Tongue (tissue), 3 donors: Measurements from ENCODE around the gene KIF18B. TPM values are rescaled to one million over a fixed set of nuclear protein-coding genes. Genes with fewer than 3 reads are reported as not detected.

Experiments
- DNase-seq: peaks from one replicate; pipeline ENCODE4 v3.0.0-alpha.2; 2015
- small RNA-seq: library from RNA; depleted of rRNA; stranded (forward); fragments of <200 nt; gene quantifications from one replicate; pipeline ENCODE3, GENCODE V24; 2014; ENCODE audit warnings: low replicate concordance
- total RNA-seq: library from RNA; depleted of rRNA; stranded (reverse); fragments of >200 nt; gene quantifications from one replicate; pipeline ENCODE4 v1.2.3, GENCODE V29; 2014

The KIF18B gene
- total RNA-seq, 1 donor from 2014 or later: 3.6 TPM

GRCh38 chr17:44875761-44876160, 71.8 kb downstream of the KIF18B start:
- DNase-seq: no peak

Small RNA genes lying within 50 kb of the gene (small RNA-seq; reads per million reads assigned to genes)
- not detected for gene AC015936.2
- not detected for gene CCDC103
- gene MIR6783: not detected
- not detected for gene RN7SL405P

Other genes with a start within 250 kb of the KIF18B start
- gene DBF4B, start 239.1 kb downstream of the KIF18B start, total RNA-seq: 5.3 TPM
- 0.72 TPM for gene ADAM11, start 188.8 kb downstream of the KIF18B start, total RNA-seq
- 29.1 TPM for gene GJC1, start 117.5 kb downstream of the KIF18B start, total RNA-seq
- gene HIGD1B, start 99.9 kb downstream of the KIF18B start, total RNA-seq: 3.9 TPM
- gene EFTUD2, start 48.3 kb downstream of the KIF18B start, total RNA-seq: 92.0 TPM
- gene GFAP, start 32.3 kb downstream of the KIF18B start, total RNA-seq: 1.7 TPM
- gene C1QL1, start 20.5 kb upstream of the KIF18B start, total RNA-seq: 1.2 TPM
- gene DCAKD, start 103.9 kb upstream of the KIF18B start, total RNA-seq: 42.6 TPM
- gene NMT1, start 113.5 kb upstream of the KIF18B start, total RNA-seq: 75.8 TPM
- gene PLCD3, start 184.7 kb upstream of the KIF18B start, total RNA-seq: 70.9 TPM
- 7.1 TPM for gene ACBD4, start 187.9 kb upstream of the KIF18B start, total RNA-seq
- gene HEXIM1, start 200.7 kb upstream of the KIF18B start, total RNA-seq: 20.3 TPM
- gene HEXIM2, start 214.1 kb upstream of the KIF18B start, total RNA-seq: 5.6 TPM